GM23338 (cell line): ENCODE results near the gene FMN1. TPM values are rescaled to one million over a fixed set of nuclear protein-coding genes. Genes with fewer than 3 reads are reported as not detected.

ENCODE experiments used
- ATAC-seq: fragments of 200-7000 bp; cut with Tn5 transposase; 3 replicates; pipeline ENCODE4 v1.9.1; 2020
- DNase-seq: peaks from one replicate; pipeline ENCODE4 v3.0.0-alpha.2; 2015; ENCODE audit warnings: low spot score
- H2AFZ ChIP-seq: fragments of 200-600 bp; sonication (generic); 2 replicates; pipeline ENCODE4 v1.8.0; 2016; ENCODE audit warnings: antibody characterized with exemption, mild to moderate bottlenecking, moderate library complexity
- H3F3A ChIP-seq: fragments of 200-600 bp; sonication (generic); replicated peaks from 2 replicates; pipeline ENCODE4 v1.8.0; 2017; ENCODE audit warnings: antibody characterized with exemption, mixed run types, low read depth
- H3K27ac ChIP-seq: fragments of 200-600 bp; sonication (generic); 2 replicates; pipeline ENCODE4 v1.6.1; 2016; ENCODE audit warnings: low read depth
- H3K27me3 ChIP-seq: fragments of 200-600 bp; sonication (generic); 2 replicates; pipeline ENCODE4 v1.8.0; 2016; ENCODE audit warnings: mild to moderate bottlenecking, mixed run types, moderate library complexity; ENCODE audit not compliant: insufficient read depth
- H3K36me3 ChIP-seq: fragments of 200-600 bp; sonication (generic); 2 replicates; pipeline ENCODE4 v1.8.0; 2016; ENCODE audit warnings: mild to moderate bottlenecking; ENCODE audit not compliant: insufficient read depth
- H3K4me1 ChIP-seq: fragments of 200-600 bp; sonication (generic); 2 replicates; pipeline ENCODE4 v1.8.0; 2016; ENCODE audit warnings: mild to moderate bottlenecking, moderate library complexity; ENCODE audit not compliant: insufficient read depth
- H3K4me2 ChIP-seq: fragments of 200-600 bp; sonication (generic); 2 replicates; pipeline ENCODE4 v1.7.1; 2017; ENCODE audit warnings: mixed run types
- H3K4me3 ChIP-seq: fragments of 200-600 bp; sonication (generic); 2 replicates; pipeline ENCODE4 v1.6.1; 2016; ENCODE audit warnings: mixed run types
- H3K79me2 ChIP-seq: fragments of 200-600 bp; sonication (generic); replicated peaks from 2 replicates; pipeline ENCODE4 v1.8.0; 2017; ENCODE audit warnings: mild to moderate bottlenecking; ENCODE audit not compliant: insufficient read depth
- H3K9me2 ChIP-seq: fragments of 200-600 bp; sonication (generic); 2 replicates; pipeline ENCODE4 v1.8.0; 2017; ENCODE audit not compliant: insufficient read depth
- H4K20me1 ChIP-seq: fragments of 200-600 bp; sonication (generic); replicated peaks from 2 replicates; pipeline ENCODE4 v1.8.0; 2017; ENCODE audit warnings: mild to moderate bottlenecking; ENCODE audit not compliant: insufficient read depth
- H3K27ac Mint-ChIP-seq: 2 replicates; pipeline ENCODE4 v1.8.0; 2020; ENCODE audit warnings: inconsistent platforms, mild to moderate bottlenecking, moderate library complexity, mixed read lengths
- H3K27me3 Mint-ChIP-seq: 3 replicates; pipeline ENCODE4 v1.8.0; 2022; ENCODE audit warnings: low read depth, mild to moderate bottlenecking, moderate library complexity, mixed read lengths, inconsistent platforms; ENCODE audit not compliant: insufficient read depth, poor library complexity
- H3K36me3 Mint-ChIP-seq: 3 replicates; pipeline ENCODE4 v1.8.0; 2021; ENCODE audit warnings: low read depth, mild to moderate bottlenecking, inconsistent platforms, moderate library complexity, mixed read lengths
- H3K4me1 Mint-ChIP-seq: 3 replicates; pipeline ENCODE4 v1.8.0; 2020; ENCODE audit warnings: mild to moderate bottlenecking, inconsistent platforms, mixed read lengths
- H3K4me3 Mint-ChIP-seq: 3 replicates; pipeline ENCODE4 v1.8.0; 2021; ENCODE audit warnings: moderate library complexity, mild to moderate bottlenecking, inconsistent platforms, mixed read lengths
- H3K9me3 Mint-ChIP-seq: 3 replicates; pipeline ENCODE4 v1.8.0; 2020; ENCODE audit warnings: moderate library complexity, mild to moderate bottlenecking, inconsistent platforms, mixed read lengths
- CTCF ChIP-seq, 2 experiments: fragments of 200-600 bp in 1 of 2; sonication (generic) in 1 of 2; conservative IDR thresholded peaks; 2 replicates each; pipeline versions ENCODE4 v1.5.1 to v1.6.1; 2016 to 2017; ENCODE audit warnings: antibody characterized with exemption in 2 of 2, low read depth in 2 of 2, mild to moderate bottlenecking in 2 of 2, moderate library complexity in 1 of 2
- EZH2 ChIP-seq: fragments of 200-600 bp; sonication (generic); IDR thresholded peaks from one replicate; pipeline ENCODE4 v1.8.0; 2017; ENCODE audit warnings: antibody characterized with exemption, mild to moderate bottlenecking, low read depth; ENCODE audit not compliant: unreplicated experiment
- JUNB ChIP-seq: IDR thresholded peaks from one replicate; pipeline ENCODE4 v1.6.1; 2016; ENCODE audit warnings: antibody characterized with exemption; ENCODE audit not compliant: unreplicated experiment
- NANOG ChIP-seq: IDR thresholded peaks from 2 replicates; pipeline ENCODE4 v1.6.1; 2016; ENCODE audit warnings: antibody characterized with exemption, borderline replicate concordance
- POLR2AphosphoS5 ChIP-seq: IDR thresholded peaks from 2 replicates; pipeline ENCODE4 v1.6.1; 2016; ENCODE audit warnings: antibody characterized with exemption, low read depth
- STAT1 ChIP-seq: IDR thresholded peaks from one replicate; pipeline ENCODE4 v1.6.1; 2016; ENCODE audit warnings: antibody characterized with exemption; ENCODE audit not compliant: unreplicated experiment
- ZNF462 ChIP-seq: fragments of 250-450 bp; sonication (Bioruptor Pico); IDR thresholded peaks from 2 replicates; pipeline ENCODE4 v1.5.0; 2020; ENCODE audit warnings: mild to moderate bottlenecking, moderate library complexity
- polyA plus RNA-seq: library from polyadenylated mRNA; unstranded; fragments of >200 nt; fragmentation: Nextera tagmentation; extraction: Ambion mirVana; gene quantifications from 2 replicates; pipeline ENCODE4 v1.2.1, GENCODE V29; 2016
- total RNA-seq: library from RNA; depleted of rRNA; stranded (reverse); fragments of >200 nt; shearing (Covaris generic); gene quantifications from 2 replicates; pipeline ENCODE4 v1.2.3, GENCODE V29; 2014

Gene FMN1
- total and polyA plus RNA-seq, 2 experiments from 2014 or later, result 1.2 to 1.6 TPM

GRCh38 chr15:32739522-32740063 is 454.9 kb downstream of the FMN1 start:
- no peak overlapping the region for H3K27ac Mint-ChIP-seq
- Histone ChIP-seq H3K4me3 (no peak overlapping the region), H3K9me2 (no peaks in the 10 kb centered on the region), H3K27me3 (no peaks in the 10 kb centered on the region), H3K79me2 (no peaks in the 10 kb centered on the region), H4K20me1 (no peaks in the 10 kb centered on the region), H3K4me2 (no peak overlapping the region), H3K4me1 (no peaks in the 10 kb centered on the region), H3F3A (no peaks in the 10 kb centered on the region), H3K27ac (no peak overlapping the region), H3K36me3 (no peaks in the 10 kb centered on the region), H2AFZ (no peak overlapping the region; the same call in 1 of the 2 replicates)
- H3K27me3 Mint-ChIP-seq, result no peaks in the 10 kb centered on the region
- peaks cover 4% of the 10 kb centered on the region; the same call in 1 of the 3 replicates for H3K4me1 Mint-ChIP-seq
- H3K36me3 Mint-ChIP-seq, result peaks cover 3% of the 10 kb centered on the region; the same call in 1 of the 3 replicates
- ATAC-seq (no peak), DNase-seq (no peak)
- peaks cover 4% of the 10 kb centered on the region; the same call in 2 of the 3 replicates for H3K9me3 Mint-ChIP-seq
- H3K4me3 Mint-ChIP-seq, result no peak overlapping the region
- no peak for TF ChIP-seq CTCF (conservative IDR thresholded peaks at IDR 0.05; ENCODE audit: low read depth in 2 of 2)

GRCh38 chr15:32738666-32739065 is 455.8 kb downstream of the FMN1 start:
- TF ChIP-seq JUNB, result no peak
- no peak for TF ChIP-seq NANOG
- no peak for TF ChIP-seq EZH2
- TF ChIP-seq POLR2AphosphoS5, result no peak
- H3K4me3 ChIP-seq, result no peak overlapping the region
- H3K4me1 ChIP-seq, result no peaks in the 10 kb centered on the region
- H4K20me1 ChIP-seq, result no peaks in the 10 kb centered on the region
- no peaks in the 10 kb centered on the region for H3K36me3 ChIP-seq
- Mint-ChIP-seq H3K9me3 (peaks cover 4% of the 10 kb centered on the region; the same call in 2 of the 3 replicates), H3K27me3 (no peaks in the 10 kb centered on the region), H3K4me1 (peaks cover 4% of the 10 kb centered on the region; the same call in 1 of the 3 replicates), H3K36me3 (peaks cover 3% of the 10 kb centered on the region; the same call in 1 of the 3 replicates), H3K27ac (no peak overlapping the region), H3K4me3 (no peak overlapping the region)
- H3K79me2 ChIP-seq, result no peaks in the 10 kb centered on the region
- H3F3A ChIP-seq, result no peaks in the 10 kb centered on the region
- H3K27ac ChIP-seq, result no peak overlapping the region
- H2AFZ ChIP-seq, result no peak overlapping the region
- H3K27me3 ChIP-seq, result no peaks in the 10 kb centered on the region
- H3K9me2 ChIP-seq, result no peaks in the 10 kb centered on the region
- H3K4me2 ChIP-seq, result no peak overlapping the region
- DNase-seq, result no peak
- no peak for ATAC-seq

GRCh38 chr15:32737304-32737703 is 457.2 kb downstream of the FMN1 start:
- Histone ChIP-seq H3K36me3 (no peaks in the 10 kb centered on the region), H3K4me3 (no peak overlapping the region), H3K4me2 (no peak overlapping the region), H3K27ac (no peak overlapping the region), H3K27me3 (no peaks in the 10 kb centered on the region), H3K79me2 (no peaks in the 10 kb centered on the region), H3K9me2 (no peaks in the 10 kb centered on the region), H4K20me1 (no peaks in the 10 kb centered on the region), H2AFZ (no peak overlapping the region), H3F3A (no peaks in the 10 kb centered on the region), H3K4me1 (no peaks in the 10 kb centered on the region)
- no peak for DNase-seq
- no peak for ATAC-seq
- peaks cover 3% of the 10 kb centered on the region; the same call in 1 of the 3 replicates for H3K36me3 Mint-ChIP-seq
- no peak overlapping the region for H3K27ac Mint-ChIP-seq
- no peak overlapping the region for H3K4me3 Mint-ChIP-seq
- H3K27me3 Mint-ChIP-seq, result no peaks in the 10 kb centered on the region
- peaks cover 4% of the 10 kb centered on the region; the same call in 1 of the 3 replicates for H3K4me1 Mint-ChIP-seq
- peaks cover 4% of the 10 kb centered on the region; the same call in 2 of the 3 replicates for H3K9me3 Mint-ChIP-seq
- TF ChIP-seq POLR2AphosphoS5 (no peak), NANOG (no peak), EZH2 (no peak), JUNB (no peak), STAT1 (no peak), ZNF462 (CRISPR knock-in tag) (no peak)
